ENCODE measurements around the gene PCDHGB4.

DNA sequence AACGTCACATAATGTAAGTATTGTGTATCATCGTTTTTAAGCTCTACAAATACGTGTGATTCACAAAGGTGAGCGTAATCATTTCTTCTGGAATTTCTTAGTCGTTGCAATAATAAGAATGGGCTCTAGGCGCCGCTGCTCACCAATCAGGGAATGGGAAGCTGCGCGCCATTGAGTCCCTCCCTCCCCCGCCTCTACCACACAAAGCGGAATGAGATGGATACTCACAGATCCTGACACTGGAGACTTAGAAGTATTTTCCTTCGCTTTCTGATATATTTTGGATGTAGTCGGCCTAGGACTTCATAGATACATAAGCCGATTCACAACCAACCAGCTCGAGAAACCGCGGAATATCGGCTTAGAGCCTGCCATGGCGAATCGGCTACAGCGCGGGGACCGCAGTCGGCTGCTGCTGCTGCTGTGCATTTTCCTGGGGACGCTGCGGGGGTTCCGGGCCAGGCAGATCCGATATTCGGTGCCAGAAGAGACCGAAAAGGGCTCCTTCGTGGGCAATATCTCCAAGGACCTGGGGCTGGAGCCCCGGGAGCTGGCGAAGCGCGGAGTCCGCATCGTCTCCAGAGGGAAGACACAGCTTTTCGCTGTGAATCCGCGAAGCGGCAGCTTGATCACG lies 33.5 kb downstream of the PCDHGB4 start, which contains the start of gene PCDHGA11:
- TF ChIP-seq GATA2 (IDR thresholded peaks at IDR 0.05; ENCODE audit: low read depth, low read length) = no peak
- no peak for TF ChIP-seq GATA3 (IDR thresholded peaks at IDR 0.05; ENCODE audit: low read depth, low read length)

Measured in SH-SY5Y (cell line).